ENCODE results near the gene MEIOSIN. TPM values are rescaled to one million over a fixed set of nuclear protein-coding genes. Genes with fewer than 3 reads are reported as not detected.
A peak's percentile ranks its signal among the peaks of the same experiment; 100 is the strongest.

The MEIOSIN gene
- total and polyA plus RNA-seq, 2 of the 13 experiments (the other 11 are each of a cell fraction or from before 2014, with no cell fraction given): not detected

DNA sequence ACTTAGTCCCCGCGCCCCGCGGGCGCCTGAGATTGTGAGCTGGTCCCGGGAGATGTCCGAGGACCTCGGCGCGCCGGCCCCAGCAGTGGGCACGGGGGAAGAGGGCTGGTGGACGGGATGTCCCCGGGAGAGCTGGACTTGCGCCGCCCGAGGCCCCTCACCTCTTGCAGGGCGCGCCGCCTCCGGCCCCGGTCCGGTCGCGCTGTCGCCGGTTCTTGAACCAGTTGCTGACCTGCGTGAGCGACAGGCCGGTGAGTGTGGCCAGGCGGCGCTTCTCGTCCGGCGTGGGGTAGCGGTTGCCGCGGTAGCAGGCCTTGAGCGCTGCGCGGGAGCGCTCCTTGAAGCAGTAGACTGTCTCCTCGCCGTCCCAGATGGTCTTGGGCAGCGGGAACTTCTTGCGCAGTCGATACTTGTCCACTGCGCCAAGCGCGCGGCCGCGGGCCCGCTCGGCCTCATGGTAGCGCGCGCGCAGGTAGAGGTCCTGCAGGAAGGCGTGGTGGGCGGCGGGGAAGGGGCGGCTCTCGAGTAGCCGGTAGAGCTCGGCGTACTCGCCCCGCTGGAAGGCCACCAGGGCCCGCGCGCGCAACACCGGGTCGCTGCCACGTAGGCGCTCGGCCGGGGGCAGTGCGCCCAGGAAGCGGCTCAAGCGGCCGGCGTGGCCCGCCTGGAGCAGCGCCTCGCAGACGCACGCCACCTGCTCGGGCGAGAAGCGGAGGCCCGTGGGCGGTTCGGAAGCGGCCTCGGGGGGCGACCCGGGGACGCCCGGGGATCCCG is 34.8 kb downstream of the MEIOSIN start (continued):
- TF ChIP-seq, protein P1, sequence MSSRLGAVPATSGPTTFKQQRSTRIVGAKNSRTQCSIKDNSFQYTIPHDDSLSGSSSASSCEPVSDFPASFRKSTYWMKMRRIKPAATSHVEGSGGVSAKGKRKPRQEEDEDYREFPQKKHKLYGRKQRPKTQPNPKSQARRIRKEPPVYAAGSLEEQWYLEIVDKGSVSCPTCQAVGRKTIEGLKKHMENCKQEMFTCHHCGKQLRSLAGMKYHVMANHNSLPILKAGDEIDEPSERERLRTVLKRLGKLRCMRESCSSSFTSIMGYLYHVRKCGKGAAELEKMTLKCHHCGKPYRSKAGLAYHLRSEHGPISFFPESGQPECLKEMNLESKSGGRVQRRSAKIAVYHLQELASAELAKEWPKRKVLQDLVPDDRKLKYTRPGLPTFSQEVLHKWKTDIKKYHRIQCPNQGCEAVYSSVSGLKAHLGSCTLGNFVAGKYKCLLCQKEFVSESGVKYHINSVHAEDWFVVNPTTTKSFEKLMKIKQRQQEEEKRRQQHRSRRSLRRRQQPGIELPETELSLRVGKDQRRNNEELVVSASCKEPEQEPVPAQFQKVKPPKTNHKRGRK (CRISPR knock-in tag; IDR thresholded peaks at IDR 0.05): no peak
- TF ChIP-seq, protein P2, sequence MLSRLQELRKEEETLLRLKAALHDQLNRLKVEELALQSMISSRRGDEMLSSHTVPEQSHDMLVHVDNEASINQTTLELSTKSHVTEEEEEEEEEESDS (CRISPR knock-in tag; IDR thresholded peaks at IDR 0.05; ENCODE audit: borderline replicate concordance): no peak
- TF ChIP-seq, protein P3, sequence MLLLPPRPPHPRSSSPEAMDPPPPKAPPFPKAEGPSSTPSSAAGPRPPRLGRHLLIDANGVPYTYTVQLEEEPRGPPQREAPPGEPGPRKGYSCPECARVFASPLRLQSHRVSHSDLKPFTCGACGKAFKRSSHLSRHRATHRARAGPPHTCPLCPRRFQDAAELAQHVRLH (CRISPR knock-in tag; IDR thresholded peaks at IDR 0.05; ENCODE audit: borderline replicate concordance, low read depth): 0 out of 2 replicates have a peak, but pooled peaks have one; percentile 8
- 0 out of 2 replicates have a peak, but pooled peaks have one; percentile 10 for TF ChIP-seq ZMYM3 (CRISPR knock-in tag; IDR thresholded peaks at IDR 0.05)
- no peak for TF ChIP-seq ZNF674 (CRISPR knock-in tag; IDR thresholded peaks at IDR 0.05; ENCODE audit: low read depth)
- TF ChIP-seq, protein P4, sequence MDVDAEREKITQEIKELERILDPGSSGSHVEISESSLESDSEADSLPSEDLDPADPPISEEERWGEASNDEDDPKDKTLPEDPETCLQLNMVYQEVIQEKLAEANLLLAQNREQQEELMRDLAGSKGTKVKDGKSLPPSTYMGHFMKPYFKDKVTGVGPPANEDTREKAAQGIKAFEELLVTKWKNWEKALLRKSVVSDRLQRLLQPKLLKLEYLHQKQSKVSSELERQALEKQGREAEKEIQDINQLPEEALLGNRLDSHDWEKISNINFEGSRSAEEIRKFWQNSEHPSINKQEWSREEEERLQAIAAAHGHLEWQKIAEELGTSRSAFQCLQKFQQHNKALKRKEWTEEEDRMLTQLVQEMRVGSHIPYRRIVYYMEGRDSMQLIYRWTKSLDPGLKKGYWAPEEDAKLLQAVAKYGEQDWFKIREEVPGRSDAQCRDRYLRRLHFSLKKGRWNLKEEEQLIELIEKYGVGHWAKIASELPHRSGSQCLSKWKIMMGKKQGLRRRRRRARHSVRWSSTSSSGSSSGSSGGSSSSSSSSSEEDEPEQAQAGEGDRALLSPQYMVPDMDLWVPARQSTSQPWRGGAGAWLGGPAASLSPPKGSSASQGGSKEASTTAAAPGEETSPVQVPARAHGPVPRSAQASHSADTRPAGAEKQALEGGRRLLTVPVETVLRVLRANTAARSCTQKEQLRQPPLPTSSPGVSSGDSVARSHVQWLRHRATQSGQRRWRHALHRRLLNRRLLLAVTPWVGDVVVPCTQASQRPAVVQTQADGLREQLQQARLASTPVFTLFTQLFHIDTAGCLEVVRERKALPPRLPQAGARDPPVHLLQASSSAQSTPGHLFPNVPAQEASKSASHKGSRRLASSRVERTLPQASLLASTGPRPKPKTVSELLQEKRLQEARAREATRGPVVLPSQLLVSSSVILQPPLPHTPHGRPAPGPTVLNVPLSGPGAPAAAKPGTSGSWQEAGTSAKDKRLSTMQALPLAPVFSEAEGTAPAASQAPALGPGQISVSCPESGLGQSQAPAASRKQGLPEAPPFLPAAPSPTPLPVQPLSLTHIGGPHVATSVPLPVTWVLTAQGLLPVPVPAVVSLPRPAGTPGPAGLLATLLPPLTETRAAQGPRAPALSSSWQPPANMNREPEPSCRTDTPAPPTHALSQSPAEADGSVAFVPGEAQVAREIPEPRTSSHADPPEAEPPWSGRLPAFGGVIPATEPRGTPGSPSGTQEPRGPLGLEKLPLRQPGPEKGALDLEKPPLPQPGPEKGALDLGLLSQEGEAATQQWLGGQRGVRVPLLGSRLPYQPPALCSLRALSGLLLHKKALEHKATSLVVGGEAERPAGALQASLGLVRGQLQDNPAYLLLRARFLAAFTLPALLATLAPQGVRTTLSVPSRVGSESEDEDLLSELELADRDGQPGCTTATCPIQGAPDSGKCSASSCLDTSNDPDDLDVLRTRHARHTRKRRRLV (CRISPR knock-in tag; IDR thresholded peaks at IDR 0.05): no peak
- no peak for TF ChIP-seq ZNF232 (CRISPR knock-in tag; IDR thresholded peaks at IDR 0.05; ENCODE audit: borderline replicate concordance)
- TF ChIP-seq, protein P5, sequence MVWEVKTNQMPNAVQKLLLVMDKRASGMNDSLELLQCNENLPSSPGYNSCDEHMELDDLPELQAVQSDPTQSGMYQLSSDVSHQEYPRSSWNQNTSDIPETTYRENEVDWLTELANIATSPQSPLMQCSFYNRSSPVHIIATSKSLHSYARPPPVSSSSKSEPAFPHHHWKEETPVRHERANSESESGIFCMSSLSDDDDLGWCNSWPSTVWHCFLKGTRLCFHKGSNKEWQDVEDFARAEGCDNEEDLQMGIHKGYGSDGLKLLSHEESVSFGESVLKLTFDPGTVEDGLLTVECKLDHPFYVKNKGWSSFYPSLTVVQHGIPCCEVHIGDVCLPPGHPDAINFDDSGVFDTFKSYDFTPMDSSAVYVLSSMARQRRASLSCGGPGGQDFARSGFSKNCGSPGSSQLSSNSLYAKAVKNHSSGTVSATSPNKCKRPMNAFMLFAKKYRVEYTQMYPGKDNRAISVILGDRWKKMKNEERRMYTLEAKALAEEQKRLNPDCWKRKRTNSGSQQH (CRISPR knock-in tag; IDR thresholded peaks at IDR 0.05; ENCODE audit: low read depth): no peak
- no peak for TF ChIP-seq ATF7 (IDR thresholded peaks at IDR 0.05)
- no peak for TF ChIP-seq ATF7 (CRISPR knock-in tag; IDR thresholded peaks at IDR 0.05)
- TF ChIP-seq SOX13 (IDR thresholded peaks at IDR 0.05): no peak
- TF ChIP-seq SOX13 (CRISPR knock-in tag; conservative IDR thresholded peaks at IDR 0.05 in 1 of 2, IDR thresholded peaks at IDR 0.05 in 1 of 2): no peak
- TF ChIP-seq KDM4B (CRISPR knock-in tag; IDR thresholded peaks at IDR 0.05): no peak
- TF ChIP-seq PHB2 (IDR thresholded peaks at IDR 0.05; ENCODE audit: partially characterized antibody): no peak
- TF ChIP-seq, protein P6, sequence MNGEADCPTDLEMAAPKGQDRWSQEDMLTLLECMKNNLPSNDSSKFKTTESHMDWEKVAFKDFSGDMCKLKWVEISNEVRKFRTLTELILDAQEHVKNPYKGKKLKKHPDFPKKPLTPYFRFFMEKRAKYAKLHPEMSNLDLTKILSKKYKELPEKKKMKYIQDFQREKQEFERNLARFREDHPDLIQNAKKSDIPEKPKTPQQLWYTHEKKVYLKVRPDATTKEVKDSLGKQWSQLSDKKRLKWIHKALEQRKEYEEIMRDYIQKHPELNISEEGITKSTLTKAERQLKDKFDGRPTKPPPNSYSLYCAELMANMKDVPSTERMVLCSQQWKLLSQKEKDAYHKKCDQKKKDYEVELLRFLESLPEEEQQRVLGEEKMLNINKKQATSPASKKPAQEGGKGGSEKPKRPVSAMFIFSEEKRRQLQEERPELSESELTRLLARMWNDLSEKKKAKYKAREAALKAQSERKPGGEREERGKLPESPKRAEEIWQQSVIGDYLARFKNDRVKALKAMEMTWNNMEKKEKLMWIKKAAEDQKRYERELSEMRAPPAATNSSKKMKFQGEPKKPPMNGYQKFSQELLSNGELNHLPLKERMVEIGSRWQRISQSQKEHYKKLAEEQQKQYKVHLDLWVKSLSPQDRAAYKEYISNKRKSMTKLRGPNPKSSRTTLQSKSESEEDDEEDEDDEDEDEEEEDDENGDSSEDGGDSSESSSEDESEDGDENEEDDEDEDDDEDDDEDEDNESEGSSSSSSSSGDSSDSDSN (CRISPR knock-in tag; IDR thresholded peaks at IDR 0.05): peak; percentile 89
- TF ChIP-seq ZNF383 (CRISPR knock-in tag; IDR thresholded peaks at IDR 0.05; ENCODE audit: borderline replicate concordance): no peak
- peak; percentile 87; the same call in 1 of the 2 replicates for TF ChIP-seq NPAS2 (CRISPR knock-in tag; IDR thresholded peaks at IDR 0.05; ENCODE audit: borderline replicate concordance)
- TF ChIP-seq ZBTB7A (CRISPR knock-in tag; IDR thresholded peaks at IDR 0.05): no peak

All from HepG2 (cell line).